Loucy (cell line): ENCODE results near the gene DYRK1B.

Experiments
- H2AFZ ChIP-seq: fragments of 200-600 bp; sonication (generic); 2 replicates; pipeline ENCODE4 v1.6.0; 2016; ENCODE audit warnings: antibody characterized with exemption, mild to moderate bottlenecking, low read length, moderate library complexity
- H3F3A ChIP-seq: fragments of 200-600 bp; 2 replicates; pipeline ENCODE4 v1.6.0; 2016; ENCODE audit warnings: antibody characterized with exemption, low read depth, mild to moderate bottlenecking
- H3K27me3 ChIP-seq: fragments of 200-600 bp; sonication (generic); 2 replicates; pipeline ENCODE4 v1.6.1; 2014; ENCODE audit warnings: low read length, mild to moderate bottlenecking; ENCODE audit not compliant: insufficient read depth, poor library complexity, severe bottlenecking
- H3K36me3 ChIP-seq: fragments of 200-600 bp; sonication (generic); 2 replicates; pipeline ENCODE4 v1.6.1; 2016; ENCODE audit warnings: low read length; ENCODE audit not compliant: insufficient read depth
- H3K4me1 ChIP-seq: fragments of 200-600 bp; sonication (generic); 2 replicates; pipeline ENCODE4 v1.5.1; 2014; ENCODE audit warnings: low read length, mild to moderate bottlenecking; ENCODE audit not compliant: insufficient read depth, poor library complexity, severe bottlenecking
- H3K4me2 ChIP-seq: fragments of 200-600 bp; sonication (generic); 2 replicates; pipeline ENCODE4 v1.6.0; 2014; ENCODE audit warnings: antibody characterized with exemption, low read length, low read depth, mild to moderate bottlenecking; ENCODE audit not compliant: poor library complexity, severe bottlenecking
- H3K4me3 ChIP-seq: fragments of 200-600 bp; sonication (generic); 2 replicates; pipeline ENCODE4 v1.5.1; 2014; ENCODE audit warnings: low read length, mild to moderate bottlenecking, mixed read lengths; ENCODE audit not compliant: poor library complexity, severe bottlenecking
- H3K79me2 ChIP-seq: fragments of 200-600 bp; sonication (generic); 2 replicates; pipeline ENCODE4 v1.6.1; 2014; ENCODE audit warnings: low read length; ENCODE audit not compliant: insufficient read depth
- H3K9ac ChIP-seq: fragments of 200-600 bp; sonication (generic); 2 replicates; pipeline ENCODE4 v1.6.0; 2014; ENCODE audit warnings: mild to moderate bottlenecking, low read depth, low read length, moderate library complexity; ENCODE audit not compliant: poor library complexity, severe bottlenecking
- H3K9me2 ChIP-seq: fragments of 200-600 bp; sonication (generic); replicated peaks from 2 replicates; pipeline ENCODE4 v1.6.1; 2016; ENCODE audit warnings: low read depth, low read length, mixed read lengths
- H3K9me3 ChIP-seq: fragments of 200-600 bp; sonication (generic); 2 replicates; pipeline ENCODE4 v1.6.1; 2014; ENCODE audit warnings: mild to moderate bottlenecking, antibody characterized with exemption, low read length, low read depth; ENCODE audit not compliant: insufficient read depth
- H4K20me1 ChIP-seq: fragments of 200-600 bp; sonication (generic); 2 replicates; pipeline ENCODE4 v1.6.0; 2014; ENCODE audit warnings: antibody characterized with exemption, low read length, mild to moderate bottlenecking; ENCODE audit not compliant: insufficient read depth, poor library complexity, severe bottlenecking
- EZH2phosphoT487 ChIP-seq: fragments of 200-600 bp; IDR thresholded peaks from 2 replicates; pipeline ENCODE4 v1.6.1; 2018; ENCODE audit warnings: antibody characterized with exemption, mild to moderate bottlenecking, moderate library complexity, borderline replicate concordance
- TF ChIP-seq, protein P1 (sequence below): fragments of 200-600 bp; sonication (generic); conservative IDR thresholded peaks from 2 replicates; pipeline ENCODE4 v1.5.1; 2014; ENCODE audit warnings: mild to moderate bottlenecking, antibody characterized with exemption, low read length

Gene DYRK1B

DNA sequence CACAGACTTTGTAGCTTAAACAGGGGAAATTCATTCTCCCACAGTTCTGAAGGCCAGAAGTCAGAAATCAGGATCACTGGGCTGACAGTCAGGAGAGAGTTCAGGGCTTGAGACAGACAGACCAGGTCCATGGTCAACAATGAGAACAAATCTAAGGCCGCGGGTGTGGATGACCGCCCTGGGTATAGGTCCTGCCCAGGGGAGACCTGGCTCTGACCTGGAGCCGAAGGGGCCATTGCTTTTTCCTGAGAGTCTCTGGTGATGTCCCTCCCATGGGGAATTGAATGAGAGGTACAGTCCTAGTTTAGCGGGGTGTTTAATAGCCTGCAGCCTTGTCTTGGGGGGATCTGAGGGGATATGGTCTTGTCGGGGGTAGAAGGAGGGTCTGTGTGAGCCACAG, 37.4 kb upstream of the DYRK1B start:
- H3K79me2 ChIP-seq: no peaks in the 10 kb centered on the region
- H3K4me3 ChIP-seq: no peak overlapping the region
- H3K36me3 ChIP-seq: no peaks in the 10 kb centered on the region
- no peak overlapping the region for H2AFZ ChIP-seq
- H3F3A ChIP-seq: no peaks in the 10 kb centered on the region
- no peaks in the 10 kb centered on the region for H3K27me3 ChIP-seq
- no peaks in the 10 kb centered on the region for H4K20me1 ChIP-seq
- no peak overlapping the region for H3K4me2 ChIP-seq
- no peaks in the 10 kb centered on the region for H3K4me1 ChIP-seq
- H3K9me3 ChIP-seq: no peaks in the 10 kb centered on the region
- H3K9ac ChIP-seq: no peak overlapping the region
- H3K9me2 ChIP-seq: no peaks in the 10 kb centered on the region
- TF ChIP-seq, protein P1, sequence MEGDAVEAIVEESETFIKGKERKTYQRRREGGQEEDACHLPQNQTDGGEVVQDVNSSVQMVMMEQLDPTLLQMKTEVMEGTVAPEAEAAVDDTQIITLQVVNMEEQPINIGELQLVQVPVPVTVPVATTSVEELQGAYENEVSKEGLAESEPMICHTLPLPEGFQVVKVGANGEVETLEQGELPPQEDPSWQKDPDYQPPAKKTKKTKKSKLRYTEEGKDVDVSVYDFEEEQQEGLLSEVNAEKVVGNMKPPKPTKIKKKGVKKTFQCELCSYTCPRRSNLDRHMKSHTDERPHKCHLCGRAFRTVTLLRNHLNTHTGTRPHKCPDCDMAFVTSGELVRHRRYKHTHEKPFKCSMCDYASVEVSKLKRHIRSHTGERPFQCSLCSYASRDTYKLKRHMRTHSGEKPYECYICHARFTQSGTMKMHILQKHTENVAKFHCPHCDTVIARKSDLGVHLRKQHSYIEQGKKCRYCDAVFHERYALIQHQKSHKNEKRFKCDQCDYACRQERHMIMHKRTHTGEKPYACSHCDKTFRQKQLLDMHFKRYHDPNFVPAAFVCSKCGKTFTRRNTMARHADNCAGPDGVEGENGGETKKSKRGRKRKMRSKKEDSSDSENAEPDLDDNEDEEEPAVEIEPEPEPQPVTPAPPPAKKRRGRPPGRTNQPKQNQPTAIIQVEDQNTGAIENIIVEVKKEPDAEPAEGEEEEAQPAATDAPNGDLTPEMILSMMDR: no peak
- no peak for TF ChIP-seq EZH2phosphoT487

DNA sequence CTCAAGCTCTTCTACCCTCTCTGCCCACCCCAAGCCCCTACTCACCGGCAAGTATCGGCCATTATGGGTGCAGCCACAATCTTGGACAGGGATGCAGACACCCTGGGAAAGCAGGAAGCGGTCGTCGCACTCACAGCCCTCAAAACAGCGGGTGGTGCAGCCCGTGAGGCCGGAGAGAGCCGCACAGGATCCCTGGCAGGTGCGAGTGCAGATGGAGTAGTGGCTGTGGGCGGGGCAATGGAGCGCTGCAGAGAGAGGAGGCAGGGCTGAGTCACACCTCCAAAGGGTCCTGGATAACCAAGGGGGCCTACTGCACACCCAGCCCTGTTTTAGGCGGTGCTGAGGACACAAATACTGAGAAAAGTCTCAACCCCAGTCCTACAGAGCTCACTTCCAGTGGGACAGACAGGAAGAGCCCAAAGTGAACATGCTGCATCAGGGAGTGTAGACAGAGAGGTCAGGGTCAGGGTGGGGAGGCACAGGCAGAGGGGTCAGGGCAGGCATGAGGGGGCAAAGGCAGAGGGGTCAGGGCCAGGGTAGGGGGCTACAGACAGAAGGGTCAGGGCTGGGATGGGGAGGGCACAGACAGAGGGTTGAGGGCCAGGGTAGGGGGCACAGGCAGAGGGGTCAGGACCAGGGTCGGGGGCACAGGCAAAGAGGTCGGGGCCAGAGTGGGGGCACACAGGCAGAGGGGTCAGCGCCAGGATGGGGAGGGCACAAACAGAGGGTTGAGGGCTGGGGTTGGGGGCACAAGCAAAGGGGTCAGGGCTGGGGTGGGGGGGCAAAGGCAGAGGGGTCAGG, 36.4 kb upstream of the DYRK1B start:
- Histone ChIP-seq H3K27me3 (no peaks in the 10 kb centered on the region), H3K4me2 (no peak overlapping the region), H3K4me3 (no peak overlapping the region), H3K79me2 (no peaks in the 10 kb centered on the region), H3K9ac (no peak overlapping the region), H4K20me1 (no peaks in the 10 kb centered on the region), H3K36me3 (no peaks in the 10 kb centered on the region), H3K9me3 (no peaks in the 10 kb centered on the region), H2AFZ (no peak overlapping the region), H3K9me2 (no peaks in the 10 kb centered on the region), H3F3A (no peaks in the 10 kb centered on the region), H3K4me1 (no peaks in the 10 kb centered on the region)
- TF ChIP-seq EZH2phosphoT487: no peak
- TF ChIP-seq, protein P1: no peak

DNA sequence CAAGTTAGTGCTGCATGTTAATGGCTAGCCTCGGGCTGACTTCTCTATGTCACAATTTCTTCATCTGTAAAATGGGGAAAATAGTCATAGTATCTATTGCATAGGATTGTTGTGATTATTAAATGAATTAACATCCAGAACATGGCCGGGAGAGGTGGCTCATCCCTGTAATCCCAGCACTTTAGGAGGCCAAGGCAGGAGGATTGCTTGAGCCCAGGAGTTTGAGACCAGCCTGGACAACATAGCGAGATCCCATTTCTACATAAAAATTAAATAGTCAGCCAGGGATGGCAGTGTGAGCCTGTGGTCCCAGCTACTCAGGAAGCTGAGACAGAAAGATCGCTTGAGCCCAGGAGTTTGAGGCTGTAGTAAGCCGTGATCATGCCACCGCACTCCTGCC, 34.0 kb upstream of the DYRK1B start:
- TF ChIP-seq EZH2phosphoT487: no peak
- TF ChIP-seq, protein P1: no peak
- Histone ChIP-seq H3K36me3 (no peaks in the 10 kb centered on the region), H3K9ac (no peak overlapping the region), H3K4me2 (no peak overlapping the region), H3K79me2 (no peaks in the 10 kb centered on the region), H4K20me1 (no peaks in the 10 kb centered on the region), H3K9me3 (no peaks in the 10 kb centered on the region), H2AFZ (no peak overlapping the region), H3K4me3 (no peak overlapping the region), H3F3A (no peaks in the 10 kb centered on the region), H3K4me1 (no peaks in the 10 kb centered on the region), H3K9me2 (no peaks in the 10 kb centered on the region), H3K27me3 (no peaks in the 10 kb centered on the region)
